ENCODE measurements around the gene CC2D2A.
"Not testable (repeated sequence)": the region's sequence is repeated elsewhere in the genome, so short reads cannot be mapped to it uniquely, and the experiment has no call there.

The CC2D2A gene

GRCh38 chr4:15516494-15516893 lies 46.8 kb downstream of the CC2D2A start:
- DNase-seq (ENCODE audit: low read depth), result no peak

GRCh38 chr4:15517681-15518080 lies 48.0 kb downstream of the CC2D2A start:
- DNase-seq (ENCODE audit: low read depth), result not testable (repeated sequence)

GRCh38 chr4:15521442-15522039 lies 51.9 kb downstream of the CC2D2A start:
- no peak for DNase-seq (ENCODE audit: low read depth)

GRCh38 chr4:15525080-15525479 lies 55.4 kb downstream of the CC2D2A start:
- no peak for DNase-seq (ENCODE audit: low read depth)

GRCh38 chr4:15526924-15527592 lies 57.4 kb downstream of the CC2D2A start:
- no peak for DNase-seq (ENCODE audit: low read depth)

GRCh38 chr4:15531792-15532191 lies 62.1 kb downstream of the CC2D2A start:
- no peak for DNase-seq (ENCODE audit: low read depth)

- no peak for DNase-seq (ENCODE audit: low read depth)
Measured at GRCh38 chr4:15533817-15534216, 64.1 kb downstream of the CC2D2A start.

GRCh38 chr4:15535599-15535998 lies 65.9 kb downstream of the CC2D2A start:
- no peak for DNase-seq (ENCODE audit: low read depth)

- no peak for DNase-seq (ENCODE audit: low read depth)
Measured at GRCh38 chr4:15536552-15537499, 67.1 kb downstream of the CC2D2A start.

- no peak for DNase-seq (ENCODE audit: low read depth)
Measured at GRCh38 chr4:15541941-15542340, 72.3 kb downstream of the CC2D2A start.

GRCh38 chr4:15542760-15543159 lies 73.1 kb downstream of the CC2D2A start:
- DNase-seq (ENCODE audit: low read depth), result no peak

GRCh38 chr4:15543537-15544247 lies 74.0 kb downstream of the CC2D2A start:
- DNase-seq (ENCODE audit: low read depth), result no peak

GRCh38 chr4:15544248-15544729 lies 74.6 kb downstream of the CC2D2A start:
- DNase-seq (ENCODE audit: low read depth), result no peak

GRCh38 chr4:15545371-15545770 lies 75.7 kb downstream of the CC2D2A start:
- DNase-seq (ENCODE audit: low read depth), result no peak

- no peak for DNase-seq (ENCODE audit: low read depth)
Measured at GRCh38 chr4:15547392-15547791, 77.7 kb downstream of the CC2D2A start.

GRCh38 chr4:15550491-15550890 lies 80.8 kb downstream of the CC2D2A start:
- no peak for DNase-seq (ENCODE audit: low read depth)

- no peak for DNase-seq (ENCODE audit: low read depth)
Measured at GRCh38 chr4:15551740-15552446, 82.2 kb downstream of the CC2D2A start.

GRCh38 chr4:15552557-15553362 lies 83.1 kb downstream of the CC2D2A start:
- DNase-seq (ENCODE audit: low read depth), result no peak

GRCh38 chr4:15556511-15557092 lies 86.9 kb downstream of the CC2D2A start:
- DNase-seq (ENCODE audit: low read depth), result no peak
